Omental fat pad (tissue), 4 donors: ENCODE data around the gene TMEM267. TPM values are rescaled to one million over a fixed set of nuclear protein-coding genes. Genes with fewer than 3 reads are reported as not detected.
"Not testable (repeated sequence)": the region's sequence is repeated elsewhere in the genome, so short reads cannot be mapped to it uniquely, and the experiment has no call there.

Experiments
- ATAC-seq: fragments of 150-250 bp; one replicate; pipeline ENCODE4 v1.9.1; 2016; ENCODE audit warnings: mild to moderate bottlenecking, moderate library complexity; ENCODE audit not compliant: low FRiP score
- DNase-seq: peaks from one replicate; pipeline ENCODE4 v3.0.0-alpha.2; 2019; ENCODE audit warnings: low spot score
- CTCF ChIP-seq, 3 donors: fragments of 450-650 bp; IDR thresholded peaks; one replicate each; pipeline ENCODE4 v1.5.1; 2016 to 2017; ENCODE audit warnings: antibody characterized with exemption in 3 of 3, mild to moderate bottlenecking in 3 of 3, moderate library complexity in 2 of 3
- total RNA-seq, 4 donors: library from RNA; depleted of rRNA; stranded (reverse); fragments of >200 nt; gene quantifications; one replicate each; pipeline ENCODE4 v1.1.0, GENCODE V29; 2016

Gene TMEM267
- total RNA-seq, 4 donors from 2014 or later, result 9.0 to 11.0 (median 9.9) TPM

GRCh38 chr5:43410414-43410813, 73.3 kb downstream of the TMEM267 start:
- no peak for TF ChIP-seq CTCF (IDR thresholded peaks at IDR 0.05)
- ATAC-seq (no peak), DNase-seq (no peak)

- no peak for TF ChIP-seq CTCF (IDR thresholded peaks at IDR 0.05)
- DNase-seq (no peak), ATAC-seq (no peak)
These were observed 73.8 kb downstream of the TMEM267 start for GRCh38 chr5:43409809-43410271.

GRCh38 chr5:43402524-43403066, 81.1 kb downstream of the TMEM267 start:
- not testable (repeated sequence) for ATAC-seq, DNase-seq

GRCh38 chr5:43401827-43402226, 81.8 kb downstream of the TMEM267 start:
- TF ChIP-seq CTCF (IDR thresholded peaks at IDR 0.05), result no peak
- DNase-seq, result no peak
- ATAC-seq, result no peak

GRCh38 chr5:43400082-43400481, 83.6 kb downstream of the TMEM267 start:
- no peak for TF ChIP-seq CTCF (IDR thresholded peaks at IDR 0.05)
- DNase-seq (no peak), ATAC-seq (no peak)

- DNase-seq (no peak), ATAC-seq (peak; percentile 62)
- no peak for TF ChIP-seq CTCF (IDR thresholded peaks at IDR 0.05)
These were observed 86.8 kb downstream of the TMEM267 start for GRCh38 chr5:43396762-43397304.

Other genes starting within 250 kb of the TMEM267 start
- 10 to 100 TPM in 3 of 4 donors, 1 to 10 TPM in 1; 9.8 to 34.5 (median 18.4) TPM for gene HMGCS1, start 170.5 kb downstream of the TMEM267 start, total RNA-seq
- gene CCL28, start 71.5 kb downstream of the TMEM267 start, total RNA-seq, result 1 to 10 TPM; 1.1 to 2.1 (median 1.4) TPM
- gene C5orf34, start 31.3 kb upstream of the TMEM267 start, total RNA-seq, result 1 to 10 TPM in 3 of 4 donors, under 1 TPM in 1; 0.56 to 2.3 (median 1.7) TPM
- gene PAIP1, start 73.2 kb upstream of the TMEM267 start, total RNA-seq, result 10 to 100 TPM; 75.2 to 99.5 (median 79.3) TPM
- gene NNT, start 119.3 kb upstream of the TMEM267 start, total RNA-seq, result 10 to 100 TPM; 47.0 to 68.5 (median 60.8) TPM